Measurements from ENCODE around the gene MYO9A.

DNA sequence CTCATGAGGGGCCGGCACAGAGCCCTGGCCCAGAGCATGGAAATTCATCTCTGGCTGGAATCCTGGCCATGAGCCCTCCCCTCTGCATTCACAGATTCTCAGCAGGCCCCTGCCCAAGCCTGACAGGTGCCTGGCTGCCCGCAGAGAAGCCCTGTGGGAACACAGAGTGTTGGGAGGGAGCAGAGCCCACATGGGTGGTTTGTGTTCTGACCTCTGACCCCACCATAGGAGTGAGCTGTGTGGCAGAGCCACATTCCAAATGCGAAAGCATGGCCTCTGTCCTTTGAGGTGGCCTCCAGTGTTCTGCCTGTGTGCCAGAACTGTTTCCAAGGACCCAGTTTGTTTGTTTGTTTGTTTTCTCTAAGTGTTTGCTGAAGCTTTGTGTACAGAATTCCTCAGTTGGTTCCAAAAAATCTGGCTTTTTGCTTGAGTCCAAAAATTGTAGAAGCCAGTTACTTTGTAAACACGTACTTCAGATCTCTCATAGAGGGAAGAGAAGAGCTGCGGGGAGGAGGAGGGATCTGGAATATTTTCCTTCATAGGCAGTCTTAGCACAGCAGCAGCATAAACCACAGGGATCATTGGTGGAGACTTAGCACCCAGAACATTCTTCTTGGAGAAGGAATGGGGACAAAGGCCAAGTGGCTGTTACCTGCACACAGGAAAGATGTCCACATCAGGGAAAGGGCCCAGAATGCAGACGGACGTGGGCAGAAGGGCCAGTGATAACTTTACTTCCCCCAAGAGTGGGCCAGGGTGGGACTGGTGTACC lies 43.6 kb upstream of the MYO9A start:
- TF ChIP-seq POLR2A (IDR thresholded peaks at IDR 0.05; ENCODE audit: low read depth): no peak
- TF ChIP-seq CTCF (IDR thresholded peaks at IDR 0.05): no peak
- TF ChIP-seq EP300 (IDR thresholded peaks at IDR 0.05): no peak
